HL-60 (cell line): ENCODE results near the gene XPNPEP3.
"Not testable (repeated sequence)": the region's sequence is repeated elsewhere in the genome, so short reads cannot be mapped to it uniquely, and the experiment has no call there.

Source experiments
- DNase-seq, 2 experiments: peaks; one replicate each; pipeline ENCODE4 v3.0.0-alpha.2; 2010 to 2020; ENCODE audit warnings: low read depth in 1 of 2, low spot score in 1 of 2
- H3K27ac ChIP-seq: fragments of 250-450 bp; sonication (Bioruptor Pico); replicated peaks from 2 replicates; pipeline ENCODE4 v1.5.1; 2020; ENCODE audit warnings: mild to moderate bottlenecking, moderate library complexity
- H3K27me3 ChIP-seq: fragments of 250-450 bp; sonication (Bioruptor Pico); 2 replicates; pipeline ENCODE4 v1.5.1; 2021; ENCODE audit warnings: mild to moderate bottlenecking, moderate library complexity; ENCODE audit not compliant: insufficient read depth, poor library complexity, severe bottlenecking
- H3K4me3 ChIP-seq: replicated peaks from 2 replicates; pipeline ENCODE4 v1.5.1; 2011; ENCODE audit warnings: mild to moderate bottlenecking, control low read depth, low read length; ENCODE audit not compliant: insufficient read depth
- CTCF ChIP-seq: IDR thresholded peaks from one replicate; pipeline ENCODE4 v1.5.1; 2011; ENCODE audit warnings: low read length, control low read depth, inconsistent platforms; ENCODE audit not compliant: insufficient read depth
- GABPA ChIP-seq: IDR thresholded peaks from 2 replicates; pipeline ENCODE4 v1.6.1; 2012; ENCODE audit warnings: low read depth
- POLR2AphosphoS5 ChIP-seq: IDR thresholded peaks from 2 replicates; pipeline ENCODE4 v1.6.1; 2012; ENCODE audit warnings: low read depth
- REST ChIP-seq: IDR thresholded peaks from 2 replicates; pipeline ENCODE4 v1.6.1; 2012; ENCODE audit warnings: low read depth; ENCODE audit not compliant: insufficient replicate concordance
- SPI1 ChIP-seq: IDR thresholded peaks from 2 replicates; pipeline ENCODE4 v1.6.1; 2012; ENCODE audit warnings: low read depth, mild to moderate bottlenecking, borderline replicate concordance

Gene XPNPEP3

GRCh38 chr22:40912987-40913386 is 56.0 kb downstream of the XPNPEP3 start:
- DNase-seq = not testable (repeated sequence)
- peak; percentile 83 for TF ChIP-seq SPI1

GRCh38 chr22:40919446-40919845 is 62.5 kb downstream of the XPNPEP3 start:
- Histone ChIP-seq H3K4me3 (no peak overlapping the region), H3K27me3 (no peaks in the 10 kb centered on the region), H3K27ac (no peak overlapping the region)
- DNase-seq = no peak
- no peak for TF ChIP-seq GABPA
- TF ChIP-seq SPI1 = no peak
- TF ChIP-seq REST = no peak
- TF ChIP-seq CTCF = no peak
- TF ChIP-seq POLR2AphosphoS5 = no peak

More at GRCh38 chr22:40912987-40913386, 56.0 kb downstream of the XPNPEP3 start:
- not testable (repeated sequence) for H3K27ac ChIP-seq, H3K27me3 ChIP-seq, H3K4me3 ChIP-seq

GRCh38 chr22:40920526-40920925 is 63.6 kb downstream of the XPNPEP3 start:
- TF ChIP-seq REST (no peak), CTCF (no peak), GABPA (no peak), SPI1 (no peak), POLR2AphosphoS5 (no peak)
- Histone ChIP-seq H3K4me3 (no peak overlapping the region), H3K27me3 (no peaks in the 10 kb centered on the region), H3K27ac (no peak overlapping the region)
- no peak for DNase-seq

GRCh38 chr22:40922484-40923303 is 65.7 kb downstream of the XPNPEP3 start:
- Histone ChIP-seq H3K27me3 (no peaks in the 10 kb centered on the region), H3K27ac (no peak overlapping the region), H3K4me3 (no peak overlapping the region)
- DNase-seq = peak; percentile 23 to 53
- TF ChIP-seq REST (no peak), CTCF (peak; percentile 27)
